HCT116 (cell line): Measurements from ENCODE around the gene USP47.
A peak's percentile ranks its signal among the peaks of the same experiment; 100 is the strongest.

ENCODE experiments used
- CTCF ChIP-seq, 3 experiments: fragments of 200-600 bp in 1 of 3; sonication (generic) in 1 of 3; IDR thresholded peaks in 2 of 3; conservative IDR thresholded peaks in 1 of 3; 2 replicates each; pipeline ENCODE4 v1.5.1; 2012 to 2017; ENCODE audit warnings: low read depth in 2 of 3, low read length in 2 of 3, antibody characterized with exemption in 1 of 3, borderline replicate concordance in 1 of 3, control low read depth in 1 of 3, mild to moderate bottlenecking in 1 of 3, mixed read lengths in 1 of 3, mixed run types in 1 of 3, moderate library complexity in 1 of 3; ENCODE audit not compliant: insufficient read depth in 1 of 3
- EGR1 ChIP-seq: IDR thresholded peaks from 2 replicates; pipeline ENCODE4 v1.6.1; 2012; ENCODE audit warnings: low read depth
- POLR2A ChIP-seq: IDR thresholded peaks from 2 replicates; pipeline ENCODE4 v1.7.0; 2011; ENCODE audit warnings: borderline replicate concordance; ENCODE audit not compliant: insufficient read depth, insufficient read length; ENCODE audit errors: extremely low read depth
- POLR2AphosphoS5 ChIP-seq: IDR thresholded peaks from 2 replicates; pipeline ENCODE4 v1.6.1; 2011; ENCODE audit warnings: mild to moderate bottlenecking, low read depth, low read length, moderate library complexity

- no peak for TF ChIP-seq POLR2A
- TF ChIP-seq POLR2AphosphoS5, result no peak
- peak in 2 of 3 experiments; percentile 41 to 59; a peak in 4 of 6 replicates for TF ChIP-seq CTCF (IDR thresholded peaks at IDR 0.05 in 2 of 3, conservative IDR thresholded peaks at IDR 0.05 in 1 of 3; ENCODE audit: borderline replicate concordance in 1 of 3, insufficient read depth in 1 of 3, low read depth in 2 of 3, low read length in 2 of 3)
- TF ChIP-seq EGR1, result no peak
Observed at GRCh38 chr11:11987503-11988022, 145.8 kb downstream of the USP47 start.
